Measurements from ENCODE around the gene MVB12B. TPM values are rescaled to one million over a fixed set of nuclear protein-coding genes. Genes with fewer than 3 reads are reported as not detected.

Gene MVB12B
- total and polyA plus RNA-seq, 2 of the 8 experiments (the other 6 are each of a cell fraction or from before 2014, with no cell fraction given), result 2.6 to 5.0 TPM

- TF ChIP-seq KDM4A (IDR thresholded peaks at IDR 0.05; ENCODE audit: low read depth, low read length, severe bottlenecking) (no peak), CREB1 (IDR thresholded peaks at IDR 0.05) (no peak)
Observed at GRCh38 chr9:126521551-126521950, 194.9 kb downstream of the MVB12B start (continued).
